ENCODE data around the gene ERGIC3.

DNA sequence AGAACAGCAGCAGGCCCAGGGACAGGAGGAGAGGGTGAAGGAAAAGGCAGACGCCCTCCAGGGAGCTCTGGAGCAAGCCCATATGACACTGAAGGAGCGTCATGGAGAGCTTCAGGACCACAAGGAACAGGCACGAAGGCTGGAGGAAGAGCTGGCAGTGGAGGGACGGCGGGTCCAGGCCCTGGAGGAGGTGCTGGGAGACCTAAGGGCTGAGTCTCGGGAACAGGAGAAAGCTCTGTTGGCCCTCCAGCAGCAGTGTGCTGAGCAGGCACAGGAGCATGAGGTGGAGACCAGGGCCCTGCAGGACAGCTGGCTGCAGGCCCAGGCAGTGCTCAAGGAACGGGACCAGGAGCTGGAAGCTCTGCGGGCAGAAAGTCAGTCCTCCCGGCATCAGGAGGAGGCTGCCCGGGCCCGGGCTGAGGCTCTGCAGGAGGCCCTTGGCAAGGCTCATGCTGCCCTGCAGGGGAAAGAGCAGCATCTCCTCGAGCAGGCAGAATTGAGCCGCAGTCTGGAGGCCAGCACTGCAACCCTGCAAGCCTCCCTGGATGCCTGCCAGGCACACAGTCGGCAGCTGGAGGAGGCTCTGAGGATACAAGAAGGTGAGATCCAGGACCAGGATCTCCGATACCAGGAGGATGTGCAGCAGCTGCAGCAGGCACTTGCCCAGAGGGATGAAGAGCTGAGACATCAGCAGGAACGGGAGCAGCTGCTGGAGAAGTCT lies 37.9 kb upstream of the ERGIC3 start:
- TF ChIP-seq, protein P1, sequence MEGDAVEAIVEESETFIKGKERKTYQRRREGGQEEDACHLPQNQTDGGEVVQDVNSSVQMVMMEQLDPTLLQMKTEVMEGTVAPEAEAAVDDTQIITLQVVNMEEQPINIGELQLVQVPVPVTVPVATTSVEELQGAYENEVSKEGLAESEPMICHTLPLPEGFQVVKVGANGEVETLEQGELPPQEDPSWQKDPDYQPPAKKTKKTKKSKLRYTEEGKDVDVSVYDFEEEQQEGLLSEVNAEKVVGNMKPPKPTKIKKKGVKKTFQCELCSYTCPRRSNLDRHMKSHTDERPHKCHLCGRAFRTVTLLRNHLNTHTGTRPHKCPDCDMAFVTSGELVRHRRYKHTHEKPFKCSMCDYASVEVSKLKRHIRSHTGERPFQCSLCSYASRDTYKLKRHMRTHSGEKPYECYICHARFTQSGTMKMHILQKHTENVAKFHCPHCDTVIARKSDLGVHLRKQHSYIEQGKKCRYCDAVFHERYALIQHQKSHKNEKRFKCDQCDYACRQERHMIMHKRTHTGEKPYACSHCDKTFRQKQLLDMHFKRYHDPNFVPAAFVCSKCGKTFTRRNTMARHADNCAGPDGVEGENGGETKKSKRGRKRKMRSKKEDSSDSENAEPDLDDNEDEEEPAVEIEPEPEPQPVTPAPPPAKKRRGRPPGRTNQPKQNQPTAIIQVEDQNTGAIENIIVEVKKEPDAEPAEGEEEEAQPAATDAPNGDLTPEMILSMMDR (IDR thresholded peaks at IDR 0.05; ENCODE audit: low read depth, low read length, poor library complexity, severe bottlenecking) = no peak
- no peak for TF ChIP-seq EZH2phosphoT487 (IDR thresholded peaks at IDR 0.05; ENCODE audit: borderline replicate concordance, low read length)
